ENCODE measurements around the gene TTYH3. TPM values are rescaled to one million over a fixed set of nuclear protein-coding genes. Genes with fewer than 3 reads are reported as not detected.
"Not testable (repeated sequence)": the region's sequence is repeated elsewhere in the genome, so short reads cannot be mapped to it uniquely, and the experiment has no call there.

The TTYH3 gene
- total and polyA plus RNA-seq, 2 of the 8 experiments (the other 6 are each of a cell fraction or from before 2014, with no cell fraction given) = 66.2 to 169 TPM

DNA sequence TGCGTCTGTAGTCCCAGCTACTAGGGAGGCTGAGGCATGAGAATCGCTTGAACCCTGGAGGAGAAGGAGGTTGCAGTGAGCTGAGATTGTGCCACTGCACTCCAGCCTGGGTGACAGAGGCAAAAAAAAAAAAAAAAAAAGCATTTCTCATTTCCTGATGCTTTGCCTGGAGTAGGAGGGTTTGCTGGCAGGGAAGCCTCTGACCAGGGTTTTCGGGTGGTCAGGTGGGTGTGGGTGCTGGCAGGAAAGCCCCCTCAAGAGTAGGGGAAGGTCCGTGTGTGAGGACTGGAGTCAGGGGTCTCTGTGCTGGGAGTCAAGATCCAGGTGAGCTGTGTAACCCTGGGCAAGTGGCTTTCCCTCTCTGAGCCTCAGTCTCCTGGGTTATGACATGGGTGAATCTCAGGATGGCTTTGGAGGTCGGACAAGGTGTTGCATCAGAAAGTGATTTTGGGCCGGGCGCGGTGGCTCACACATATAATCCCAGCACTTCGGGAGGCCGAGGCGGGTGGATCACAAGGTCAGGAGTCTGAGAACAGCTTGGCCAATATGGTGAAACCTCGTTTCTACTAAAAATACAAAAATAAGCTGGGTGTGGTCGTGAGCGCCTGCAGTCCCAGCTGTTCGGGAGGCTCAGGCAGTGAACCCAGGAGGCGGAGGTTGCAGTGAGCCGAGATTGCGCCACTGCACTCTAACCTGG is 59.4 kb downstream of the TTYH3 start (continued):
- no peak for TF ChIP-seq TAF1 (IDR thresholded peaks at IDR 0.05; ENCODE audit: low read depth, low read length)

GRCh38 chr7:2691932-2692439 is 60.2 kb downstream of the TTYH3 start:
- not testable (repeated sequence) for H3K18ac ChIP-seq (ENCODE audit: extremely low read depth, low read length); H4K5ac ChIP-seq (ENCODE audit: insufficient read length, low read depth, low read length); H3K79me1 ChIP-seq (ENCODE audit: low read depth, low read length); DNase-seq (ENCODE audit: low read depth in 1 of 2, low spot score in 2 of 2); H3K4me3 ChIP-seq (ENCODE audit: extremely low read depth in 1 of 4, insufficient read depth in 2 of 4, low read depth in 3 of 4, low read length in 4 of 4); H4K20me1 ChIP-seq (replicated peaks in 1 of 2; ENCODE audit: control insufficient read depth in 1 of 2, insufficient read depth in 2 of 2, low read length in 2 of 2); H2AFZ ChIP-seq (ENCODE audit: low read length); H3K4me2 ChIP-seq (ENCODE audit: insufficient read depth in 1 of 2, low read depth in 2 of 2, low read length in 2 of 2); H2BK12ac ChIP-seq (ENCODE audit: low read depth, low read length); H3K79me2 ChIP-seq (ENCODE audit: control insufficient read depth in 1 of 2, insufficient read depth in 2 of 2, low read length in 2 of 2); H3K9me3 ChIP-seq (ENCODE audit: insufficient read depth in 2 of 2, low read depth in 1 of 2, low read length in 1 of 2); H3K56ac ChIP-seq (replicated peaks; ENCODE audit: insufficient read length, low read depth, low read length); H3K36me3 ChIP-seq (ENCODE audit: control insufficient read depth in 2 of 4, insufficient read depth in 4 of 4, low read length in 3 of 4); H3K27ac ChIP-seq (ENCODE audit: low read depth, low read length); H2BK5ac ChIP-seq (ENCODE audit: low read depth, low read length); H3K4ac ChIP-seq (replicated peaks; ENCODE audit: insufficient read length, low read depth, low read length); FAIRE-seq; H4K91ac ChIP-seq (replicated peaks; ENCODE audit: insufficient read length, low read length); H4K8ac ChIP-seq (ENCODE audit: extremely low read depth, insufficient read depth, low read length); H2BK120ac ChIP-seq (replicated peaks; ENCODE audit: low read depth, low read length); H2AK5ac ChIP-seq (ENCODE audit: low read depth, low read length); H2BK20ac ChIP-seq (ENCODE audit: low read length); H2BK15ac ChIP-seq (ENCODE audit: low read length); H3K23me2 ChIP-seq (ENCODE audit: low read depth, low read length); H3K14ac ChIP-seq (ENCODE audit: insufficient read length); H3K23ac ChIP-seq (ENCODE audit: insufficient read length); H3K9ac ChIP-seq (replicated peaks in 1 of 4; ENCODE audit: extremely low read depth in 1 of 4, low read depth in 3 of 4, low read length in 3 of 4)
- ChIA-PET CTCF (ENCODE audit: partially characterized antibody) (interaction anchor here (0.6 to 7.6 kb wide), 12 partner anchors 10 to 1535 kb away, joined by 3 to 92 read pairs (median 4); no protein-coding TSS in a partner anchor), POLR2A (ENCODE audit: partially characterized antibody) (interaction anchor here (1.5 kb wide), 1 partner anchor 10 kb away, joined by 4 read pairs; no protein-coding TSS in a partner anchor)
- 92% methylated on average over 22 of the region's 23 CpGs; no CpG with 5 or more reads in 1 of the 2 experiments for WGBS, 2 experiments (ENCODE audit: extremely low coverage in 1 of 2, insufficient coverage in 1 of 2, insufficient read length in 1 of 2, insufficient replicate concordance in 2 of 2, low coverage in 1 of 2, low lambda C conversion rate in 2 of 2, missing lambda C conversion rate in 1 of 2)
- H3K27me3 ChIP-seq (replicated peaks in 1 of 4; ENCODE audit: control insufficient read depth in 3 of 4, extremely low read depth in 1 of 4, insufficient read depth in 3 of 4, low read length in 3 of 4) = peaks cover 7 to 31% (median 27%) of the 10 kb centered on the region in 4 experiments
- H3K4me1 ChIP-seq (replicated peaks in 1 of 4; ENCODE audit: control insufficient read depth in 3 of 4, insufficient read depth in 4 of 4, low read length in 3 of 4) = peaks cover 0 to 11% (median 8%) of the 10 kb centered on the region in 4 experiments; a peak in 5 of 7 replicates

Measured in H1 (cell line).